ENCODE results near the gene ADAMTSL3.

Gene ADAMTSL3

GRCh38 chr15:83656192-83656591 is 2.3 kb downstream of the ADAMTSL3 start:
- no peak for DNase-seq (ENCODE audit: low spot score)

- DNase-seq (ENCODE audit: low spot score): no peak
These were observed 3.1 kb downstream of the ADAMTSL3 start for GRCh38 chr15:83656943-83657528.

- no peak for DNase-seq (ENCODE audit: low spot score)
These were observed 3.6 kb downstream of the ADAMTSL3 start for GRCh38 chr15:83657549-83657948.

- DNase-seq (ENCODE audit: low spot score): peak; percentile 41
These were observed 4.8 kb downstream of the ADAMTSL3 start for GRCh38 chr15:83658430-83659416.

- DNase-seq (ENCODE audit: low spot score): no peak
These were observed 5.5 kb downstream of the ADAMTSL3 start for GRCh38 chr15:83659417-83659812.

- DNase-seq (ENCODE audit: low spot score): no peak
These were observed 11.6 kb downstream of the ADAMTSL3 start for GRCh38 chr15:83665480-83665879.

- no peak for DNase-seq (ENCODE audit: low spot score)
These were observed 16.8 kb downstream of the ADAMTSL3 start for GRCh38 chr15:83670672-83671229.

GRCh38 chr15:83671603-83672002 is 17.7 kb downstream of the ADAMTSL3 start:
- no peak for DNase-seq (ENCODE audit: low spot score)

- DNase-seq (ENCODE audit: low spot score): no peak
These were observed 19.5 kb downstream of the ADAMTSL3 start for GRCh38 chr15:83673385-83673784.

GRCh38 chr15:83682476-83683088 is 28.7 kb downstream of the ADAMTSL3 start:
- DNase-seq (ENCODE audit: low spot score): no peak

GRCh38 chr15:83685916-83686332 is 32.0 kb downstream of the ADAMTSL3 start:
- DNase-seq (ENCODE audit: low spot score): no peak

GRCh38 chr15:83688201-83688600 is 34.3 kb downstream of the ADAMTSL3 start:
- DNase-seq (ENCODE audit: low spot score): no peak

- no peak for DNase-seq (ENCODE audit: low spot score)
These were observed 36.8 kb downstream of the ADAMTSL3 start for GRCh38 chr15:83690676-83691075.

GRCh38 chr15:83692746-83693581 is 39.0 kb downstream of the ADAMTSL3 start:
- no peak for DNase-seq (ENCODE audit: low spot score)

GRCh38 chr15:83694015-83694414 is 40.1 kb downstream of the ADAMTSL3 start:
- DNase-seq (ENCODE audit: low spot score): no peak

- DNase-seq (ENCODE audit: low spot score): no peak
These were observed 40.6 kb downstream of the ADAMTSL3 start for GRCh38 chr15:83694536-83694935.

GRCh38 chr15:83695246-83695645 is 41.3 kb downstream of the ADAMTSL3 start:
- no peak for DNase-seq (ENCODE audit: low spot score)

- no peak for DNase-seq (ENCODE audit: low spot score)
These were observed 42.0 kb downstream of the ADAMTSL3 start for GRCh38 chr15:83695901-83696425.

- no peak for DNase-seq (ENCODE audit: low spot score)
These were observed 43.8 kb downstream of the ADAMTSL3 start for GRCh38 chr15:83697716-83698115.

GRCh38 chr15:83698294-83698693 is 44.4 kb downstream of the ADAMTSL3 start:
- DNase-seq (ENCODE audit: low spot score): no peak

GRCh38 chr15:83699028-83699427 is 45.1 kb downstream of the ADAMTSL3 start:
- DNase-seq (ENCODE audit: low spot score): no peak

Data from SK-N-DZ (cell line).